Measurements from ENCODE around the gene IGFBP4. TPM values are rescaled to one million over a fixed set of nuclear protein-coding genes. Genes with fewer than 3 reads are reported as not detected.

The IGFBP4 gene
- total and polyA plus RNA-seq, 10 of the 15 experiments (the other 5 are each of a cell fraction or from before 2014, with no cell fraction given): 2.4 to 22.3 (median 6.6) TPM

GRCh38 chr17:40417609-40418427 lies 25.4 kb upstream of the IGFBP4 start, which contains the start of gene TOP2A (continued):
- TF ChIP-seq BCLAF1 (IDR thresholded peaks at IDR 0.05) (no peak), E2F4 (IDR thresholded peaks at IDR 0.05; ENCODE audit: low read depth, low read length) (peak; percentile 92), MYB (IDR thresholded peaks at IDR 0.05; ENCODE audit: borderline replicate concordance, low read depth, low read length) (no peak), FOXK2 (IDR thresholded peaks at IDR 0.05) (no peak), YY1 (IDR thresholded peaks at IDR 0.05; ENCODE audit: low read depth, low read length) (no peak), ZBED1 (IDR thresholded peaks at IDR 0.05; ENCODE audit: borderline replicate concordance) (no peak), HCFC1 (IDR thresholded peaks at IDR 0.05; ENCODE audit: low read length) (peak; percentile 28; the same call in 1 of the 2 replicates), NR2F1 (conservative IDR thresholded peaks at IDR 0.05) (no peak), NFYA (IDR thresholded peaks at IDR 0.05; ENCODE audit: borderline replicate concordance, low read depth, low read length) (peak; percentile 99), FOS (IDR thresholded peaks at IDR 0.05; ENCODE audit: borderline replicate concordance, extremely low read depth, insufficient read length) (peak; percentile 97), FOXM1 (IDR thresholded peaks at IDR 0.05; ENCODE audit: low read depth, low read length) (peak; percentile 98), STAT1 (conservative IDR thresholded peaks at IDR 0.05) (no peak), ATF7 (IDR thresholded peaks at IDR 0.05; ENCODE audit: low read depth) (peak; percentile 69), ETV6 (conservative IDR thresholded peaks at IDR 0.05 in 1 of 2, IDR thresholded peaks at IDR 0.05 in 1 of 2; ENCODE audit: borderline replicate concordance in 1 of 2, low read depth in 1 of 2) (no peak), SP1 (IDR thresholded peaks at IDR 0.05; ENCODE audit: low read depth, low read length) (peak; percentile 100), NR2C2 (IDR thresholded peaks at IDR 0.05; ENCODE audit: borderline replicate concordance, control insufficient read depth, insufficient read length, low read depth) (no peak)
- TF ChIP-seq, protein P1, sequence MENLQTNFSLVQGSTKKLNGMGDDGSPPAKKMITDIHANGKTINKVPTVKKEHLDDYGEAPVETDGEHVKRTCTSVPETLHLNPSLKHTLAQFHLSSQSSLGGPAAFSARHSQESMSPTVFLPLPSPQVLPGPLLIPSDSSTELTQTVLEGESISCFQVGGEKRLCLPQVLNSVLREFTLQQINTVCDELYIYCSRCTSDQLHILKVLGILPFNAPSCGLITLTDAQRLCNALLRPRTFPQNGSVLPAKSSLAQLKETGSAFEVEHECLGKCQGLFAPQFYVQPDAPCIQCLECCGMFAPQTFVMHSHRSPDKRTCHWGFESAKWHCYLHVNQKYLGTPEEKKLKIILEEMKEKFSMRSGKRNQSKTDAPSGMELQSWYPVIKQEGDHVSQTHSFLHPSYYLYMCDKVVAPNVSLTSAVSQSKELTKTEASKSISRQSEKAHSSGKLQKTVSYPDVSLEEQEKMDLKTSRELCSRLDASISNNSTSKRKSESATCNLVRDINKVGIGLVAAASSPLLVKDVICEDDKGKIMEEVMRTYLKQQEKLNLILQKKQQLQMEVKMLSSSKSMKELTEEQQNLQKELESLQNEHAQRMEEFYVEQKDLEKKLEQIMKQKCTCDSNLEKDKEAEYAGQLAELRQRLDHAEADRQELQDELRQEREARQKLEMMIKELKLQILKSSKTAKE (IDR thresholded peaks at IDR 0.05; ENCODE audit: low read depth, poor library complexity, severe bottlenecking): peak; percentile 98
- TF ChIP-seq, protein P2, sequence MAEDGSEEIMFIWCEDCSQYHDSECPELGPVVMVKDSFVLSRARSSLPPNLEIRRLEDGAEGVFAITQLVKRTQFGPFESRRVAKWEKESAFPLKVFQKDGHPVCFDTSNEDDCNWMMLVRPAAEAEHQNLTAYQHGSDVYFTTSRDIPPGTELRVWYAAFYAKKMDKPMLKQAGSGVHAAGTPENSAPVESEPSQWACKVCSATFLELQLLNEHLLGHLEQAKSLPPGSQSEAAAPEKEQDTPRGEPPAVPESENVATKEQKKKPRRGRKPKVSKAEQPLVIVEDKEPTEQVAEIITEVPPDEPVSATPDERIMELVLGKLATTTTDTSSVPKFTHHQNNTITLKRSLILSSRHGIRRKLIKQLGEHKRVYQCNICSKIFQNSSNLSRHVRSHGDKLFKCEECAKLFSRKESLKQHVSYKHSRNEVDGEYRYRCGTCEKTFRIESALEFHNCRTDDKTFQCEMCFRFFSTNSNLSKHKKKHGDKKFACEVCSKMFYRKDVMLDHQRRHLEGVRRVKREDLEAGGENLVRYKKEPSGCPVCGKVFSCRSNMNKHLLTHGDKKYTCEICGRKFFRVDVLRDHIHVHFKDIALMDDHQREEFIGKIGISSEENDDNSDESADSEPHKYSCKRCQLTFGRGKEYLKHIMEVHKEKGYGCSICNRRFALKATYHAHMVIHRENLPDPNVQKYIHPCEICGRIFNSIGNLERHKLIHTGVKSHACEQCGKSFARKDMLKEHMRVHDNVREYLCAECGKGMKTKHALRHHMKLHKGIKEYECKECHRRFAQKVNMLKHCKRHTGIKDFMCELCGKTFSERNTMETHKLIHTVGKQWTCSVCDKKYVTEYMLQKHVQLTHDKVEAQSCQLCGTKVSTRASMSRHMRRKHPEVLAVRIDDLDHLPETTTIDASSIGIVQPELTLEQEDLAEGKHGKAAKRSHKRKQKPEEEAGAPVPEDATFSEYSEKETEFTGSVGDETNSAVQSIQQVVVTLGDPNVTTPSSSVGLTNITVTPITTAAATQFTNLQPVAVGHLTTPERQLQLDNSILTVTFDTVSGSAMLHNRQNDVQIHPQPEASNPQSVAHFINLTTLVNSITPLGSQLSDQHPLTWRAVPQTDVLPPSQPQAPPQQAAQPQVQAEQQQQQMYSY (CRISPR knock-in tag; IDR thresholded peaks at IDR 0.05): no peak
- TF ChIP-seq, protein P3, sequence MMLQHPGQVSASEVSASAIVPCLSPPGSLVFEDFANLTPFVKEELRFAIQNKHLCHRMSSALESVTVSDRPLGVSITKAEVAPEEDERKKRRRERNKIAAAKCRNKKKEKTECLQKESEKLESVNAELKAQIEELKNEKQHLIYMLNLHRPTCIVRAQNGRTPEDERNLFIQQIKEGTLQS (IDR thresholded peaks at IDR 0.05; ENCODE audit: borderline replicate concordance, extremely low read depth, low read depth, low read length): no peak
